ENCODE measurements around the gene DCP1A.

GRCh38 chr3:53243785-53244184, 103.6 kb downstream of the DCP1A start:
- TF ChIP-seq CTCF (conservative IDR thresholded peaks at IDR 0.05 in 1 of 2, IDR thresholded peaks at IDR 0.05 in 1 of 2; ENCODE audit: extremely low read depth in 1 of 2, insufficient read depth in 1 of 2, low read depth in 1 of 2, low read length in 2 of 2) (no peak), EZH2 (IDR thresholded peaks at IDR 0.05; ENCODE audit: borderline replicate concordance, low read length) (no peak)

All from mammary epithelial cell (primary cell).